Activated gamma-delta T cell (primary cell): ENCODE measurements around the gene NMT2.

Experiments
- DNase-seq: peaks from one replicate; lab custom pipeline; 2025; lab: John Stamatoyannopoulos, UW

The NMT2 gene

GRCh38 chr10:15181576-15182156, 13.2 kb upstream of the NMT2 start:
- DNase-seq: no peak

DNA sequence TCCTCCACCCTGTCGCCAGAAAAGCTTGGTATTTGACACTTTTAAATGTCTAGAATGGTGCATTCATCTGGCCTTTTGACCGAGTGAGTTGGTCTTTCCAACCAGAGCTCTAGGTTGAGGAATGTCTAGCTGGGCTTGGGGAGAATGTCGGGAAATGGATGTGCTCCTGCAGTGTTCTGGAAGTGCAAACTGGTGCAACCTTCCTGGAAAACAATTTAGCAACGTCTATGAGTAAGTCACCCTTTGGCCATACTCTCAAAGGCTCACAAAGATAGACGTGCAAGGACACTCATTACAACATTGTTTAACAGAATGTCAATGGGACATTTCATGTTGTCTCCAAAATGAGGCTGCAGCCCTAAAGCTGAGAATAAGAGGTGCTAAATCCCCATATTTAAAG, 12.2 kb upstream of the NMT2 start:
- DNase-seq: no peak

DNA sequence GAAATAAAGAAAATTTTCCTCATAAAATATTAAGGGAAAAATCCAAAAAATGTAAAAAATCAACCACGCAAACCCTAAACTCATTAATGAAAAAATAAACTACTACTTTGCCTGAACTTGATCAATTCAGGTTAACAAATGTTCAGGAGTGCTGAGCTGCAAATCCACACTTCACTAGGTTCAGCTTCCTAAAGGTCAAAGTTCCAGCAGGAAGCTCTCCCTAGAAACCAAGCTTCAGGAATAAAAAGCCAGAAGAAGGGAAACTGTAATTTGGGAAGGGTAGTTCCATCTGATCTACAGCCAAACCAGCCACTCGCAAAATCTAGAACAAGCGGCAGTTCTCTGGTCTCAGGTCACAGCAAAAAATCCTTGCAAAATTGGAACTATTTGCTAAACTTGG, 7.8 kb upstream of the NMT2 start:
- no peak for DNase-seq

GRCh38 chr10:15175587-15175986, 7.1 kb upstream of the NMT2 start:
- no peak for DNase-seq

DNA sequence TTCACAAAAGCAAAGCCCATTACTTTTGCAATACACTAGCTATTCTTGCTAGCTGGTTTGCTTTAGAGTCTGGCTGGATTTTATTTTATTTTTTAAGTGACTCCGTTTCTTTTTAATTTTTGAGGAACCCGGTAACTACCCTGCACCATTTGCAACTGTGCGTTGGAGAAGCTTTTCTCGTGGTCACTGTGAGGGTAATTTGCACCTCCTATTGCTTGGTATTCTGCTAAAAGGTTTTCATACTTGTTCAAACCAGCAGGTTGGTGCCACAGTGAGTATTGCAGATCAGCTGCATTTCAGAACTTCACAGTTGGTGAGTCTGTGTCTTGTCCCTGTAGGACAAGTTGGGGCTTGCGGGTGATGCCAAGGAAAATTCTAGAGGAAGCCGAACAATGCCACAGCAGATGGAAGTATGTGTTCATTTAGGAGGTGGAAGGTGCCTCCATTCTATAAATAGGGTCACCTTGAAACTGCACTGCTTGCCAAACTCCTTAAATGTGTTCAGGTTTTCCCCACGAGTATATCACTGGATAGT, 3.9 kb upstream of the NMT2 start:
- no peak for DNase-seq

DNA sequence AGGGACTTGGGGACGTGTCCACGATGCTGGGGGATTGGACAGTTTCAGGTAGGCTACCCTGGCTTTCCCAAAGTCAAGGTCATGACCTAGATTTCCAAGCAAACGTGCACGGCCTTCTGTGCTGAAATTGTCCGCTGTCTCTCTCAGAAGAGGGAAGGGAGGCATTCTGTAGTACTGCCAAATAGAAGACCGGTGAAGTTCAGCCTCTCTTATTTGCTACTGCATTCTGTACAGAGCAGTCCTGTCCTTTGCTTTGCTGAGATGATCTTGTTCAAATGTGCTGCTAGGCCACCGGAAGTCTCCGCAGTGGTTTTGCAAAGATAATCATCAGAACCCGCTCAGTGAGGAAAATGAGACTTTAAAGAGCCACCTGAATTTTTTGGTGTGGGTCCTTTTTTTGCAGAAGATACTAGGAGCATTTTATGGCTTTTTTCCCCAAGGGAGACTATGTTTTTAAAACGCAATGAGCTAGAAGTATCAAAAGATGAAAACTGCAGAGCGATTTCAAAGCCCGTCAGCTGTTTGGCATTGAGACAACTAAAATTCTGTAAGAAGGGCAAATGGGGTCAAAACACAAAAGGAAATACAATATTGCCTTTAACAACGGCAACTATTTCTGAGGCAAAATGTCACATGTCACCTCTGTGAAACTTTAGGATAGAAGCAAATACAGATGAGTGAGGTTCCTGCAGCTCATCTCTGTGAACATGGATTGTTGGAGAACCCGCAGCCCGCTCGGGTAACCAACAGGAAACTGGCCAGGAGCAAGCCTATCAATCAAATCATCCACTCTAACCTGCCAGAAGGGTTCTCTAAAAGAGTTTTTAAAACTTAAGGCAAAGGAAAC, 1.3 kb upstream of the NMT2 start:
- no peak for DNase-seq

DNA sequence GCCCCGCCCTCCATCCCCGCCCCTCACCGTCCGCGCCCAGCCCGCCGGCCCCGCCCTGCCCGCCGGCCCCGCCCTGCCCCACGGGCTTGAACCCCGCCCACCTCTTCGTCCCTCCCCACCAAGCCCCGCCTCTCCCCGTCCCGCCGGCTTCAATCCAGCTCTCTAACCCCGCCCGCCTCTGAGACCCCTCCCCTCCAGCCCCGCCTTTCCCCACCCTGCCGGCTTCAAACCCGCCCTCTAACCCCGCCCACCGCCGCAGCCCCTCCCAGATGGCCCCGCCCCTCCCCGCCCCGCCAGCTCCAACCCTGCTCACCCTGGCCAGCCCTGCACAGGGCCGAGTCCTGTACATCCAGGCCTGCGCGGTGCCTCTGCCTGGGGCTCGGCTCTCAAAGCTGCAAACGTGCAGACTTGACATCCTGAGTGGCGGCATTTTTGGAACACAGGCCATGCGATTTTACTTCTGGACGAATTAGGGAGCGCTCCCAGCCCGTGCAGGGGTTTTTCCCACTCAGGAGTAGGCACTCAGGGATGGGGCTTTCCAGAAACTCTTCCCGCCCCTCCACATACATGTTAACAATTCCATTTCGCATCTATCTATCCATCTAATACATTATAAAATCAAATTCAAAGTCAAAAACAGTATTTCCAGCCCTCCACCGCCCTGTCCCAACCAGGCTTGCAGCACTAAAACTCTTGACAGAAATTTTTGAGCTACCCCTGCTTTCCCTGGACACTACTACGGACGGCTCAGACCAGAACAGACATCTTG, 477 bp upstream of the NMT2 start:
- peak; percentile 92 for DNase-seq

- DNase-seq: peak; percentile 41
Observed at GRCh38 chr10:15167411-15168290, 842 bp downstream of the NMT2 start.

DNA sequence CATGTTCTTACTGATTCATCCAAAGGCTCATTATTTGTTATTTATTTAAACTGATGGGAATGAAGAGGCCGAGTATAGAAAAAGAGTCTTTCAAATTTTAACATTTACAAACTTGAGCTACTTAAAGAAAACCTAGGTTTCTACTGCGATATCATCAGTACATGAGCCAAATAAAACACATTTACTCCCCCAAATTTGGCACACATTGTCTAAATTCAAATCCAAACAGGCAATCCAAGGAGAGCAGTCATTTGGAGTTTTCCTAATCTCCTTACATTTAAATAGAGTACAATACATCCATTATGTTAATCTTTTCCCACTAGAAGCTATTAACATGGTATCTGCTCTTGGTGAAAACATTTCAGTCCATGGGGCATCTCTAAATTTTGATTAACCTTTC, 2.2 kb downstream of the NMT2 start:
- no peak for DNase-seq

DNA sequence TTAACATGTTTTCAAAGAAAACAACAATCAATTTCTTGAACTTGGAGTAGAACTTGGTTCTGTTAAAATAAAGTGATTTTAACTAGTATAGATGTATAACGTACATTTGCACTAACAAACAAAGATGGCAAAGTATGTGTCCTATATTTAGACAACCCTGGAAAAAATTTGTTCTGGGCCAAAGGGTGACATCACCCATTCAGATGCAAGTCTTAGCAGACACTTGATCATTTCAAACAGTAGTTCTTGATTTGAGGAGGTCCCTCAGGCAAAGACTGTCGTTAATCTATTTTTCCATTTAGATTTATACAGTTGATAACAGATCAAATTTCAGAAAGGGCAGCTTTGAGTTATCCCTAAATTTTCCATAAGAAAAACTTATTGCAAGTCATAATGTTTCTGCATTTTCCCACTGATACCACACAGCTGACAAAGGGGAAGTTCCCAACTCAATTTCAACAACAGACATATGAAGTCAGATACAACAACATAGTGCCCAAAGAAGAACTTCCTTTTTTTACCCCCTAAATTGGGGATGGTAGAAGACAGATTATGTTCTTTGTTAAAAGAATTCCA, 5.2 kb downstream of the NMT2 start:
- no peak for DNase-seq

- no peak for DNase-seq
Observed at GRCh38 chr10:15158972-15159371, 9.5 kb downstream of the NMT2 start.

DNA sequence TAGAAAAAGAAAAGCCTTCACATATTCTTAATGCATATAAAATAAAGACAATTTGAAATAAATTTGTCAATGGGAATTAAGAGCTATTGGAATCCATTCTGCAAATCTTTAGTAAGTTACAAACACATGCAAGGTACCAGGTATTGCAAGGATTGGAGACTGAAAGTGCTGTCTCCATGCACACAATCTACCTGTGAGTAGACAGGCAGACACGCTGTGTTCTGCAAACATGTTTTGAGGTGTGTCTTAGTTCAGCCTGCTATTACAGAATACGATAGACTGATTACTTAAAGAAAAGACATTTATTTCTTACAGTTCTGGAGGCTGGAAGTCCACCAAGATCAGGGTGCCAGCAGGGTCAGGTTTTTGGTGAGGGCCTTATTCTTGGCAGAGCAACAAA, 10.0 kb downstream of the NMT2 start:
- DNase-seq: no peak

DNA sequence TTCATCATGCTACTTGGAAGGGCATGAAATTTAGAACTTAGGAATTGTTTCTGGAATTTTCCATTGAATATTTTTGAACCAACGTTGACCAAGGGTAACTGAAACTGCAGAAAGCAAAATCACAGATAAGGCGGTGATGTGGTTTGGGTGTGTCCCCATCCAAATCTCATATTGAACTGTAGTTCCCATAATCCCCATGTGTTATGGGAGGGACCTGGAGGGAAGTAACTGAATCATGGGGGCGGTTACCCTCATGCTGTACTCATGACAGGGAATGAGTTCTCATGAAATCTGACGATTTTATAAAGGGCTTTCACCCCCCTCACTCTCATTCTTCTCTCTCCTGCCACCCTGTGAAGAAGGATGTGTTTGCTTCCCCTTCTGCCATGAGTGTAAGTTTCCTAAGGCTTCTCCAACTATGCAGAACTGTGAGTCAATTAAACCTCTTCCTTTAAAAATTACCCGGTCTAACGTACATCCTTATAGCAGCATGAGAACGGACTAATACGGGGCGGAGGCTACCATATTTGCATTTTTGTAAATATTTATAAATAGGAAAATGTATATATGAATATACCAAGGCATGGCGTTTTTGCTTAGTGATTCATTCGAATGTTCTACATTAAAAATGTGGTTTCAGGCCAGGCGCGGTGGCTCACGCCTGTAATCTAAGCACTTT, 12.4 kb downstream of the NMT2 start:
- DNase-seq: no peak

GRCh38 chr10:15152556-15152955, 15.9 kb downstream of the NMT2 start:
- no peak for DNase-seq

- no peak for DNase-seq
Observed at GRCh38 chr10:15150563-15150962, 17.9 kb downstream of the NMT2 start.

GRCh38 chr10:15149042-15149771, 19.3 kb downstream of the NMT2 start:
- DNase-seq: no peak

GRCh38 chr10:15147594-15148392, 20.7 kb downstream of the NMT2 start:
- no peak for DNase-seq

DNA sequence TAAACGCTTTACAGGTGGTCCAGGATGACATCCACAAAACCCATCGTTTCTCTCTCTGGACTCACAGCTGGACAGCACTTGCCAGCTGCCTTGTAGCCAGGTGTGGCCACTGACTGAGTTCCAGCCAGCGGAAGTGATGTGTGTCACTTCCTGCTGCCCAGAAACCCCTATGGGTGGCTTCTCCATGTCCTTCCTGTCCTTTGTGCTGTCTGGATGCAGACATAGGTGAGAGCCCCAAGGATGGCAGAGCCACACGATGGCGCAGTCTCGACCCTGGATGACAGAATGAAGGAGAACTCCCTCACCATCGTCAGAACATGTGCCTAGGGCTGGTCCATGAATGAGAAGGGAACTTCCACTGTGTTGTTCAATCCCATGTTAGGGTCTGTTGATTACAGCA, 22.1 kb downstream of the NMT2 start:
- no peak for DNase-seq

DNA sequence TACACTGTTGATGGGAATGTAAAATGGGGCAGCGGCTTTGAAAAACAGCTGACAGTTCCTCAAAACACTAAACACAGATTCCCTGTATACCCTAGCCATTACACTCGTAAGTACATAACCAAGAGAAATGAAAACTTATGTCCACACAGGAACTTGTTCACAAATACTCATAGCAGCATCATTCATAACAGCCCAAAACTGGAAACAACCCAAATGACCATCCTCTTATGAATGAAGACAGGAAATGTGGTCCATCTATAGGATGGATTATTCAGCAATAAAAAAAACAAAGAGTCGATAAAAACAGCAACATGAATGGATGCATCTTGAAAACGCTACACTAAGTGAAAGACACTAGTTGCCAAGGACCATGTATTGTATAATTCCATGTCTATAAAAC, 23.7 kb downstream of the NMT2 start:
- DNase-seq: no peak
